ENCODE results near the gene KMT2E.

DNA sequence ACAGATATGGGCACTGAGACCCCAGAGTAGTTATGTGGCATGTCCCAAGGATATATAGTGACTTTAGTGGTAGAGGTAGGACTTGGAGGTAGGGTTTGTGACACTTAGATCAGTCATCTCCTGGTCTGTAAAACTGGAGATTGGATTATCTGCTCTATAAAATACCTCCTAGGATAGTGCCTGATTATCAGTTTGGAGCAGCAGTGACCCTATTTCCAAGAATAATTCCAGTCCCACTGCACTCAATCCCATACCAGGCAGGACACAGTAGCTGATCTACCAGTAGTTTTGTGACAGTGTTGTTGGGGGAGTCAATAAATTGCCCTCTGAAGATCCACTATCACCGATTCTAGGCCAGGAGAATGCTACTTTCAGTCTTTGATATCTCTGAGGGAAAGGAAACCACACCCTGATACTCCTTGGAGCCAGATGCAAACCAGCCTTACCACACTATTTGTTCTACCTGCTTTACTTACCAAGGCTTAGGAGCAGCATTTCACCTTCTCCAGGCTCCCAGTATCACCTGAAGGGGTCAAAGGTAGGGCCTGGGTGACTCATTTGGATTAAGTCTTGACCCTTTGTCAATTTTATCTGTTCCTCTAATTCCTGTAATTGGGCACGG, 30.6 kb downstream of the KMT2E start:
- TF ChIP-seq CTCF (IDR thresholded peaks at IDR 0.05; ENCODE audit: extremely low read depth in 1 of 2, insufficient read depth in 1 of 2, low read depth in 1 of 2, low read length in 2 of 2) (no peak), POLR2A (IDR thresholded peaks at IDR 0.05; ENCODE audit: low read depth, low read length) (no peak)

Data from endothelial cell of umbilical vein (primary cell).